HG02852 (cell line): ENCODE data around the gene ASTL.
A peak's percentile ranks its signal among the peaks of the same experiment; 100 is the strongest.

Experiments used
- ATAC-seq: cut with Tn5 transposase; IDR thresholded peaks from one replicate; pipeline ENCODE4 v1.9.1; 2021; ENCODE audit warnings: mild to moderate bottlenecking, moderate library complexity; ENCODE audit not compliant: unreplicated experiment

ASTL gene

GRCh38 chr2:96130483-96130882, 7.8 kb downstream of the ASTL start:
- no peak for ATAC-seq

DNA sequence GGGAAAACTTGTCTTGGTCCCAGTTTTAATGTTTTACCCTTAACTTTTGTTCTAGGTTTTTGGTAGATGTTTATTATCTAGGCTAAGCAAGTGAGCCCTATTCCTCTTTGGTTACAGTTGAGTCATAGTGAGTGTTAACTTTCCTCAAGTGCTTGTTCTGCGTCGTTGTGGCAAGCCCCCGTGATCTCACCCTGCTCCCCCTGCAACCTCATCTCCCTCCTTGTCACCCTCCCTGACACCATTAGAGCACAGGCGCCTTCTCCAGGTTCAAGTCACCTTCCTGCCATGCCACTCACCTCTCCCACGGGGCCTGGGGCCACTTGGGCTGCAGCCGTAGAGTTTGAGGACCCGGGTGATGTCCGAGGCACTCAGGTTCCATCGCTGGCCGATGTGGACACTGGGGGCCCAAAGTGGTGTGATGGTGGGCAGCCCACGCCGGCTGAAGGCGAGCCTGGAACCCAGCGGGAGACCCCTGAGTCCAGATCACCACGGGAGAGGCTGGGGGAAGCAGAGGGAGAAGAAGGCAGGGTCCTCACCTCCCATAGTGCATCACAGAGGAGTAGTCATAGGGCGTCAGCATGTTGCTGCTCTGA, 8.7 kb downstream of the ASTL start:
- ATAC-seq: no peak

GRCh38 chr2:96128456-96128855, 9.8 kb downstream of the ASTL start:
- ATAC-seq: no peak

GRCh38 chr2:96124406-96125265, 13.7 kb downstream of the ASTL start:
- ATAC-seq: no peak

DNA sequence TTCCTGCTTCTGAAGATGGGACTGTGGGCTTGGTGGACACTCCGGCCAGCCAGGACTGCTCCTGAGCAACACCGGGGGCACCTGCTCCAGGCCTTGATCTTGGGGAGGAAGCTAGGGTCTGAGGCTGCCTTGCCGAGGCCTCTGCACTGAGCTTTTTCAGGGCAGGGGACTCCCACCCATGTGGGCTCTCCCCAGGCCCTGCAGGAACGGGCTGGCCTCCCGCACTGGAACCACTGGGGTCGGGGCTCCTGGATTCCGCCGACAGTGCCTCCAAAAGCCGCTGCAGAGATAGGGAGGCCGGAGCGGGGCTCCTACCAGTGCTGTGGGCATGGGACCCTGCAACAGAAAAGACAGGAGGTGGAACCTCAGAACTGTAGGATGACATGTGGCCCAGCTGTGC, 14.4 kb downstream of the ASTL start:
- no peak for ATAC-seq

- no peak for ATAC-seq
These were observed 15.0 kb downstream of the ASTL start for GRCh38 chr2:96123290-96123689.

DNA sequence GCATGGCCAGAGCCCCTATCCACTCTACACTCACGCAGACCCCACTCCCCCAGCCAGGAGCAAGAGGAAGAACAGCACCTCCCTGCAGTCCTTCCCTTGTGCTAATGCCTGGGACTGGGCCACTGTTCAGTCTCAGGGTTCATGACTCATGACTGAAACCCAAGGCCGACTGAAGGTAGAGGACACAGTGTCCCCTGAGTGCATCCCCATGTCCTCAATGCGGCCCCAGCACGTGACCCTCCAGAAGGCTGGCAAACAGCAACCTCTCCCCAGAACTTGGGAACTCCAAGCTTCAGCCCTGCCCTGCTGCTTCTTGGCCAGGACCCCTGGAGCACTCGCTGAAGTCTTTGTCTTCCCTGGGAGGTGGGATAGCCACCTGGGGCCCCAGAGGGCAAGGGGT, 15.9 kb downstream of the ASTL start:
- no peak for ATAC-seq

- ATAC-seq: no peak
These were observed 16.9 kb downstream of the ASTL start for GRCh38 chr2:96121414-96121813.

- no peak for ATAC-seq
These were observed 17.3 kb downstream of the ASTL start for GRCh38 chr2:96120991-96121390.

GRCh38 chr2:96120091-96120720, 18.1 kb downstream of the ASTL start:
- no peak for ATAC-seq

DNA sequence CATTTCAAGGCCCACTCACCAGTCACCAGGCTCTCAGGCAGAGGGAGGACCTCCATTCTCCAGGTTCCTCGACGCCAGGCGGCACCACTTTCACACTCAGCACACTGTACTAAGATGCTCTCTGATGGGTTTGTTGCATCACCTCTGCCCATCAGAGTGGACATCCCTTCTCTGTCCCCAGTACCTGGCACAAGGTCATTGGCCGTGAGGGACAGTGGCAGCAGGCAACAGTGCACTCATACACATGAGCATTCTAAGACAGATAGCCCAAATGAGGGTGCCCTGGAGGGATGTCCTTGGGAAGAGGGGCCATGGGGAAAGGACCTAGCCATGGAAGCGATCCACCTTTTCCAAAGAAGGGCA, 18.9 kb downstream of the ASTL start:
- no peak for ATAC-seq

GRCh38 chr2:96118698-96119388, 19.5 kb downstream of the ASTL start:
- ATAC-seq: no peak

DNA sequence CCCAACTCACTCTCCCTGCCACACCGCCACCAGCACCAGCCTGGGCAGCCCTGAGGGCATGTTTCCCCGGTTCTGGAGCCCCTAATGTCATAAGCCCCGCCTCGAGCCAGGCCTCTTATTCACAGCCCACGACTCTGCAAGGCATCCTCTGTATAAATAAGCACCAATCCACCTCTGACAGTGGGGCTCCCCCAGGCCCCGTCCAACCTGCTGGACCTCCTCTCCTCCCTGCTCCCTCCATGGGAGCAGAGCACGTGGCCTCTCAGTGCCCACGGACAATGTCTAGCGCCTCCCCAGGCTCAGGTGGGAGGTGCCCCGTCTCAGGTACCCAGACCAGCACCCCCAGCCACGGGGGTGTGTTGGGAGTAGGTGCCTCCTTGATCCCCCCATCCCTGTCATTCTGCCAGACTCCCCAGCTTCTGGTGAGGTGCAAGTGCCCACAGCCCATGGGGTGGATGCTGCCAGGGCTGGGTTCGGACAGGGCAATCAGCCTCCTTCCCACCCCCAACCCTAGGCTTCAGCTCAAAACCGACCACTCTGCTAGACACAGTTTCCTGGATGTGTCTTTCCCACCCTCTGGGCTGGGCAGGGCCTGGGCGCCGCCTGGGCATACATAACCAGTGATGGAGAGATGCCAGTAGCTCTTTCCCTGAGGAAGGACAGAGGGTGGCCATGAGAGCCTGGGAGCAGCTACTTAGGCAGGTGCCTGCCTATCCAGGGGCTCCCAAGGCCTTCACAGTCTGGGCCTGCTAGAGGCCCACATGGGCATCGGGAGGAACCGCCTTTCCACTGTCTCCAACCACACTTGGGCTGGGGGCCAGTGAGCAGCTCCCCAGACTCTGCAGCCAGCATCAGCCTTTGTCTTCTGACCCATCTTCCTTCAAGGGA, 20.4 kb downstream of the ASTL start:
- no peak for ATAC-seq

- ATAC-seq: peak; percentile 73
These were observed 21.3 kb downstream of the ASTL start for GRCh38 chr2:96116879-96117533.

DNA sequence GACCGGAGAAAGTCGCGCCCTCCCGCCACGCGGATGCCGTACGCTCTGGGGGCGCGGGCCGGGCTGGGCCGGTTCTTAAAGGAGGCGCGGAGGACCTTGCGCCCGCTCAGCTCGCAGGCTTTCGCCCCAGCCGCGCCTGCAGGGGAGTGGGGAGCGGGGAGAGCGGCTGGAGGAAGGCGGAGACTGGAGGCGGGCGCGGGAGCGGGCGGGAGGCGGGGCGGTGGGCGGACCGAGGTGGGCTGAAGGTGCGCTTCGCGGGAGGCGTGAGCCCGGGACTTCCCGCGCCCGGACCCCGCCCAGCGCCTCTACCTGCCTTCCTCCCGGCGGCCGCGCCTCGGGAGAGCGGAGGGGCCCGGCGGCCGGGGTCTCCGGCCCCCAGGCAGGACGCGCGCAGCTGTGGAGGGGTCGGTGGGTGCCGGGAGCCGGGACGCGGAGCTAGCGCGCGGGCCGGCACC, 21.9 kb downstream of the ASTL start, which contains the start of gene ADRA2B:
Gene ADRA2B (minus strand): TSS at position 148 of the 455 bp plus-strand sequence. CDS start 422 bp downstream, outside the sequence.
- peak; percentile 49 for ATAC-seq

DNA sequence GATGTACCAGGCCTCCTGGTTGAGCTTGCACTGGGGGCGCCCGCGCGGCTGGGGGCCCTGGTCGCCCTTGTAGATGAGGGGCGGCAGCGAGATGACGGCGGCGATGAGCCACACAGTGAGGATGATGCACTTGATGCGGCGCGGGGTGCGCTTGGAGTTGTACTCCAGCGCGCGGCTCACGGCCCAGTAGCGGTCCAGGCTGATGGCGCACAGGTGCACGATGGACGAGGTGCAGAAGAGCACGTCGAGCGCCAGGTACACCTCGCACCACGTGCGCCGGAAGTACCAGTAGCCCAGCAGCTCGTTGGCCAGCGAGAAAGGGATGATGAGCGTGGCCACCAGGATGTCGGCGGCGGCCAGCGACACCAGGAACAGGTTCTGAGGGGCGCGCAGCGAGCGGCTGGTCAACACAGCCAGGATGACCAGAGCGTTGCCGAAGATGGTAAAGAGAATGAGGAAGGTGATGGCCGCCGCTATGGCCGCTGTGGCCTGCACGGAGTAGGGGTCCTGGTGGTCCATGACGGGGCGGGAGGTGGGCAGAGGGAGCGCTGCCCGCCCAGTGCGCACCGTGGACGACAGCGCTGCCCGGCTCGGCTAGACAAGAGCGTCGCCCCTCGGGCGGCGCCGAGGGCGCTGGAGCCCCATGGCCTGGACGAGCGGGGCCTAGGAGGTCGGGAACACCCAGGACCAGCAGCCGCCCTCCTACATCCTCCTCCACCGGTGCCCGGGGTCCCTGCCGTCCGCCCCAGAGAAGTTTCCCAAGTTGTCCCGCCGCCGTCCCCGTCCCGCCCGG, 22.5 kb downstream of the ASTL start:
- ATAC-seq: no peak

GRCh38 chr2:96114903-96115581, 23.3 kb downstream of the ASTL start:
- no peak for ATAC-seq

- no peak for ATAC-seq
These were observed 23.8 kb downstream of the ASTL start for GRCh38 chr2:96114546-96114902.

DNA sequence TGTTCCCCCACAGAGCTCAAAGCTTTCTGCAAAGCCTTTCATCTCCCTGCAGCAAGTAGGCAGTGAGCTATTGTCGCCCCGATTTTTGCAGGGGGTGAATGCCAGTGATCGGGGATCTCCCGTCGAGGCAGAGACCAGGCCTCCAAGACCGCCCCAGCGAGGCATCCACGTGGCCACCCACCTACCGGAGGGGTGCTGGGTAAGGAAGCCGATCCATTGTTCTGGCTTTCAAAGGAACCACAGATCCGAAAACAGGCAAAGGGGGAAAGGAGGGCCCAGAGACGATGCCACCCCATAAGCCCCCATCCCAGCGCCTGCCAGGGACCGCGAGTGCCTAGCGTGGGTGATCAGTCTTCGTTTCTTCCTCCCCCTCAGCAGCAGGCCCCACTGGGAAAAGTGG, 24.4 kb downstream of the ASTL start:
- no peak for ATAC-seq
